ENCODE results near the gene ZNF423. TPM values are rescaled to one million over a fixed set of nuclear protein-coding genes. Genes with fewer than 3 reads are reported as not detected.

ZNF423 gene
- total RNA-seq, 2 experiments from 2014 or later, result not detected

DNA sequence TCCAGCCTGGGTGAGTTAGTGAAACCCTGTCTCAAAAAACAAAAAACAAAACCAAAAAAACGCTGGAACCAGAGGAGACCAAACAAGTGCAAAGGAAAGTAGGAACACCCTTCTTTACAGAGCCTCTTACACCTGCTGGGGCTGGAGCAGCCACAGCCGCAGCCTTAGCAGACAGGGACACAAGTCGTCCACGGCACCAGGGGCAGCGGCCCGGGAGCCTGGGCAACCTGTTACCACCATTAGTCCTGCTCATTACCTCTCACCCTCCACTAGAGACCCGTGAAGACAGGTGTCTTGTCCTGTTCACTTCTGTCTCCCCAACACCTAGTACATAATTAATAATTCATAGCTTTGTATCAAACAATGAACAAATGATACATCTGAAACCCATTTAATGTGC is 398.7 kb downstream of the ZNF423 start:
- no peak for DNase-seq
- H3K4me3 Mint-ChIP-seq, result no peak overlapping the region
- H3K36me3 Mint-ChIP-seq (ENCODE audit: low read depth), result peaks cover under 1% of the 10 kb centered on the region
- H3K4me1 Mint-ChIP-seq, result peaks cover 12% of the 10 kb centered on the region
- no peaks in the 10 kb centered on the region for H3K9me3 Mint-ChIP-seq
- ChIA-PET POLR2A (no interaction called here), CTCF (no interaction called here)
- H3K27me3 Mint-ChIP-seq, result no peaks in the 10 kb centered on the region
- H3K27ac Mint-ChIP-seq, result no peak overlapping the region

DNA sequence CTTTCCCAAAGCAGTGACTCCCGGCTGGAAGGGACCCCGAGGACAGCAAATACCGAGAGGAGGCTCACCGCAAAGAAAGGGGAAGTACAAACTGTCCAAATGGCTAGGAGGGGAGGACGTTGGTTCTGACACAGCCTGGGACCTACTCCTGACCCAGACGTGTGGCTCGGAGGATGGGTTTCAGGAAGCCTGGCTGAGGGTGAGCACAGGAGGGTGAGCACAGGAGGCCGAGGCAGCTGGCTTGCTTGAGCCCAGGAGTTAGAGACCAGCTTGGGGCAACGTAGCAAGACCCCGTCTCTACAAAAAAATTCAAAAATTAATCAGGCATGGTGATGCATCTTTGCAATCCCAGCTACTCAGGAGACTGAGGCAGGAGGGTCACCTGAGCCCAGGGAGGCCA is 399.1 kb downstream of the ZNF423 start:
- Mint-ChIP-seq H3K9me3 (no peaks in the 10 kb centered on the region), H3K4me1 (peaks cover 8% of the 10 kb centered on the region), H3K4me3 (no peak overlapping the region), H3K36me3 (ENCODE audit: low read depth) (no peaks in the 10 kb centered on the region), H3K27me3 (no peaks in the 10 kb centered on the region), H3K27ac (no peak overlapping the region)
- DNase-seq, result no peak
- POLR2A ChIA-PET, result interaction anchor here (0.5 kb wide), 1 partner anchor 501 kb away, joined by 3 read pairs; no protein-coding TSS in a partner anchor
- CTCF ChIA-PET, result no interaction called here

DNA sequence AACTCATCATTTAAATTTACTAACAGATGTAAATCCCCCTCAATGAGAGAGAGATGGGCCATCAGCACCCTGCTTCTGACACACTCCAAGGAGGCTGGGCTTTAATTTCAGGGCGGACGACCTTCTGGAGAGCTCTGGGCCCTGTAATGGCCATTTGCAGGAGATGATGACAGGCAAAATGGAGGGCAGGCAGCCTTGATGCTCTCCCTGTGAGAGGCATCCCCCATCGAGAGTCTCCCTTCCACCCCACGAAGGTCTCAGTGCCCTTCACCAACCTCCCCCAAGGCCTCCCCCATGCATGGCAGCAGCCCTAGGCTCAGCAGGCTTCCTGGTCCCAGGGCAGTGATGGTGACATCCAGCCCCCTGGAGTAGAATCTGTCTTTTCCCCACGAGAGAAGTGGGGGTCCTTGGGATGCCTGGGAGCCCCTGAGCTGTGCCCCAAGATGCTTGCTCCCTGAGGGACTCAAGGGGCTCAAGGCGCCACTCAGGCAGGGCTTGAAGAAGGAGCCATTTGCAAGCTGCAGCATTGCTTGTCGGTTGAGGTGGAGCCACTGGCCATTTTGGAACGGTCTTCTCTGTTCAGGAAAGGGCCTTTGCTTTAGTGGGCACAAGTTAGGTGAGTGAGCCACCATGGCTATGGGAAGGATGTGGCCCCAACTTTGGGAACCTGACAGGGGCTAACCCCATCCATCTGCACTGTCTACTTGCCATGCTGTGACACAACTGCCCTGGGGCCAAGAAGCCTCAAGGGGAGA is 399.7 kb downstream of the ZNF423 start:
- DNase-seq, result no peak

DNA sequence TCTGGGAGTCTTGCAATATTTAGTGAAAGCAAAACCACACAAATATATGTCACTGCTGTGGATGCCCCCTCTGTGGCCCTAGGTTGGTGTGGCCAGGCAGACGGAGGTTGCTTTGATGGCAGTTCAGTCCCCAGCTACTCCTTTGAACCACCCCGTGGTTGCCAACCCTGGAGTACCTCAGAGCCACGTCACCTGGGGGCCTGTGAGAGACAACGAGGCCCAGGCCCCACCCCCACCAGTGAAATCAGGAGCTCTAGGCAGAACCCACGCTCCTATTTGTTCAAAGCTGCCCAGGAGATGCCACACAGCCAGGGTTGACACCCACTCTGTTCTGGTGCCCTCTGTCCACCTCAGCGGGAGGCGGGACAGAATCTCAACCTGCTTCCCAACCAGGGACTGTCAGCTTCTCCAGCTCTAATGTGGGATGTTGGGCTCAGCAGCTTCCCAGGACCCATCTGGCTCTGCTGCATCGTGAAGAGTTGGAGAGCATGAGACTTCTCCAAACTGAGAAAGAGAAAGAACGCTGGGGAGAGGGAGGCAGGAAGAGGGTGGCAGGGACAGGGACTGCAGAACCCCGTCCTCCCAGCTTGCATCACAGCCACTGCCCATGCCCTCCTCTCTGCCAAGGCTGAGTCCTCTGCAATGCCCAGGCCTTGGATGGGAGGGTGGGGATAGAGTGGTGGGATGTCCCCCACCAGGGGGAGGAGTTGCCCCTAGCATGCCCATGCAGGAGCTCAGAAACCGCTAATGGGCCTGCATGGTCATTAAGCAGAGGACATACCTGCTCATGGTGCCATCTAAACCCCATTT is 400.5 kb downstream of the ZNF423 start:
- CTCF ChIA-PET, result interaction anchor here (1.4 kb wide), 1 partner anchor 9 kb away, joined by 4 read pairs; no protein-coding TSS in a partner anchor
- Mint-ChIP-seq H3K4me3 (no peak overlapping the region), H3K27ac (no peak overlapping the region), H3K36me3 (ENCODE audit: low read depth) (no peaks in the 10 kb centered on the region), H3K9me3 (no peaks in the 10 kb centered on the region), H3K27me3 (no peaks in the 10 kb centered on the region), H3K4me1 (peaks cover 2% of the 10 kb centered on the region)
- no peak for DNase-seq
- POLR2A ChIA-PET, result no interaction called here

More for the DNA sequence above, 399.7 kb downstream of the ZNF423 start:
- Mint-ChIP-seq H3K27ac (no peak overlapping the region), H3K4me3 (no peak overlapping the region), H3K9me3 (no peaks in the 10 kb centered on the region), H3K27me3 (no peaks in the 10 kb centered on the region), H3K4me1 (peaks cover 6% of the 10 kb centered on the region), H3K36me3 (ENCODE audit: low read depth) (no peaks in the 10 kb centered on the region)
- ChIA-PET CTCF (no interaction called here), POLR2A (interaction anchor here (0.5 kb wide), 1 partner anchor 502 kb away, joined by 3 read pairs; no protein-coding TSS in a partner anchor)

DNA sequence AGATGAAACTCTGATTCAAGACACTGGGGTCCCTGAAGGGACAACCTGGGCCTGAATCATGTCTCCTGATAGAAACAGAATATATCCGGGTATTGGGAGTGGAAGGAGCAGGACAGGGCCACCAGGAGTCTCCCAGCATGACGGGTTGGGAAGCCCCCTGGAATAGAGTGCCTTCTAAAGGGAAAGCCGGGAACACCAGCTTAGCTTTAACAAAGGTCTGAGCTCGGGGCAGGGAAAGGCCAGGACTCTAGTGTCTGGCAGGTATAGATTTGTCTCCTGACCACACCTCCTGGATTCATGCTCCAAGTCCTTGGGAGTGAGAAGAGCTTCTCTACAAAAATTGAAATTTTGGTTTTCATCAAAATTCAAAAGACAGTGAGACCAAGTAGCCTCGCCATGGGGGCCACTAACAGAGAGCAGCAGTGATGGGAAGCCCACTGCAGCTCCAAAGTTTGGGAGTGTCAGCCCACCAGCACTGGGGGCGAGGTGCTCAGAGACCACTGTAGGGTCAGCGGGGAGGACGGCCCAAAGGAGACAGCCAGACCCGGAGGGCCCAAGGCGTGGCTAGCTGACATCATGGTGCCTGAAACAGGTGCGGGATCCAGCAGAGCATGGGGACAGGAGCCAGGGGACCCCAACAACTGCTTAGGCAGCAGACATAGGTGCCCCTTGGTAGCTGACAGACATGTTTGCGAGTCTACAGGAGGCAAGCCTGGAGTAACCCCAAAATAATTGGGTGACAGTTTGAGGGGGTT is 401.3 kb downstream of the ZNF423 start:
- Mint-ChIP-seq H3K27ac (no peak overlapping the region), H3K4me1 (no peaks in the 10 kb centered on the region), H3K4me3 (no peak overlapping the region), H3K9me3 (no peaks in the 10 kb centered on the region), H3K27me3 (no peaks in the 10 kb centered on the region), H3K36me3 (ENCODE audit: low read depth) (no peaks in the 10 kb centered on the region)
- POLR2A ChIA-PET, result no interaction called here
- CTCF ChIA-PET, result interaction anchor here (1.4 kb wide), 1 partner anchor 9 kb away, joined by 4 read pairs; no protein-coding TSS in a partner anchor
- no peak for DNase-seq

DNA sequence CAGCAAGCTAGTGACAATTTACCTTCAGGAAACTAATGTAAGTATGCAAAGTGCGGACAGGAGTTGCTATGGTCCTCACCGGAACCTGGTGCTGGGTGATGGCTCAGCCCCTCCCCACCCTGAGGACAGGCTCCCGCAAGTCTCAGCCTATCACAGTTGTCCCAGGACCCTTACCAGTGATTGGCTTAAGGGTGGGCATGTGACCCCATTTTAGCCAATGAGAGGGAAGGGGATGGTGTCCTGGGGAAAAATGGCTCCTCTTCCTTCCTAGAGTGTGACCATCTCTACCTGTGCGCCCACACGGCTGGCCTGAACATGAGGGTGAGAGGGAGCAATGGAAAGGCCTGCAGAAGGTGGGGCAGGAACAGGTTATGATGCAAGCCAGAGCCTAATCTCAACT is 401.9 kb downstream of the ZNF423 start:
- no peak overlapping the region for H3K4me3 Mint-ChIP-seq
- H3K27ac Mint-ChIP-seq, result no peak overlapping the region
- DNase-seq, result no peak
- no peaks in the 10 kb centered on the region for H3K4me1 Mint-ChIP-seq
- CTCF ChIA-PET, result no interaction called here
- no peaks in the 10 kb centered on the region for H3K9me3 Mint-ChIP-seq
- POLR2A ChIA-PET, result no interaction called here
- H3K36me3 Mint-ChIP-seq (ENCODE audit: low read depth), result no peaks in the 10 kb centered on the region
- no peaks in the 10 kb centered on the region for H3K27me3 Mint-ChIP-seq

DNA sequence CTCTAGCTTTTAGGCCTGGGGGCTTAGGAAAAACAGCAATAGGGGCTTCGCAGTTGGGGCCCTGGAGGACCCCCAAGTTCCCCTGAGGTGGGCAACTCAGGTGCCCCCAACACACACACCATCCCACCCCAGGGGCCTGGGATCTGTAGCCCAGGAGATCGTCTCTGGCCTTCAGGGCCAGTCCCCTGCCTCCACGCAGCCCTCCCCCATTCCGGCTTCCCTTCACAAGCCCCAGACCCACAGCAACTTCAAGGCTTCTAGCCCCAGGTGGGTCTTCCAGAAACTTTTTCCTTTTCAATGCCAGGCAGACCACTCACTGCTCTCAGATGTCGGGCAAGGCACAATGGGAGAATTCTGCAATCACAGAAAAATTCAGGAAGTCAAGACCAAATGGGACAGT is 402.9 kb downstream of the ZNF423 start:
- Mint-ChIP-seq H3K27ac (no peak overlapping the region), H3K27me3 (no peaks in the 10 kb centered on the region), H3K4me1 (no peaks in the 10 kb centered on the region), H3K36me3 (ENCODE audit: low read depth) (no peaks in the 10 kb centered on the region), H3K4me3 (no peak overlapping the region), H3K9me3 (no peaks in the 10 kb centered on the region)
- POLR2A ChIA-PET, result no interaction called here
- CTCF ChIA-PET, result no interaction called here
- DNase-seq, result no peak

GRCh38 chr16:49452578-49452977 is 403.3 kb downstream of the ZNF423 start:
- DNase-seq, result no peak
- no peaks in the 10 kb centered on the region for H3K36me3 Mint-ChIP-seq (ENCODE audit: low read depth)
- ChIA-PET CTCF (no interaction called here), POLR2A (no interaction called here)
- no peaks in the 10 kb centered on the region for H3K9me3 Mint-ChIP-seq
- no peaks in the 10 kb centered on the region for H3K4me1 Mint-ChIP-seq
- no peaks in the 10 kb centered on the region for H3K27me3 Mint-ChIP-seq
- H3K27ac Mint-ChIP-seq, result no peak overlapping the region
- peak overlapping the region; percentile 3 for H3K4me3 Mint-ChIP-seq

GRCh38 chr16:49452108-49452507 is 403.8 kb downstream of the ZNF423 start:
- Mint-ChIP-seq H3K27ac (no peak overlapping the region), H3K4me1 (no peaks in the 10 kb centered on the region), H3K36me3 (ENCODE audit: low read depth) (no peaks in the 10 kb centered on the region), H3K4me3 (no peak overlapping the region), H3K9me3 (no peaks in the 10 kb centered on the region), H3K27me3 (no peaks in the 10 kb centered on the region)
- ChIA-PET POLR2A (no interaction called here), CTCF (interaction anchor here (1.0 kb wide), 1 partner anchor 405 kb away, joined by 3 read pairs; no protein-coding TSS in a partner anchor)
- no peak for DNase-seq

GRCh38 chr16:49446805-49447204 is 409.1 kb downstream of the ZNF423 start:
- H3K27ac Mint-ChIP-seq, result no peak overlapping the region
- H3K4me3 Mint-ChIP-seq, result no peak overlapping the region
- POLR2A ChIA-PET, result no interaction called here
- H3K27me3 Mint-ChIP-seq, result no peaks in the 10 kb centered on the region
- no peaks in the 10 kb centered on the region for H3K36me3 Mint-ChIP-seq (ENCODE audit: low read depth)
- no peaks in the 10 kb centered on the region for H3K9me3 Mint-ChIP-seq
- DNase-seq, result no peak
- peaks cover 12% of the 10 kb centered on the region for H3K4me1 Mint-ChIP-seq
- CTCF ChIA-PET, result interaction anchor here (1.5 kb wide), 1 partner anchor 8 kb away, joined by 4 read pairs; no protein-coding TSS in a partner anchor

- Mint-ChIP-seq H3K4me1 (peaks cover 22% of the 10 kb centered on the region), H3K27me3 (no peaks in the 10 kb centered on the region), H3K36me3 (ENCODE audit: low read depth) (no peaks in the 10 kb centered on the region), H3K27ac (no peak overlapping the region), H3K4me3 (no peak overlapping the region), H3K9me3 (no peaks in the 10 kb centered on the region)
- ChIA-PET POLR2A (no interaction called here), CTCF (no interaction called here)
- DNase-seq, result no peak
Measured at GRCh38 chr16:49443576-49443975, 412.3 kb downstream of the ZNF423 start.

GRCh38 chr16:49442805-49443204 is 413.1 kb downstream of the ZNF423 start:
- peaks cover 22% of the 10 kb centered on the region for H3K4me1 Mint-ChIP-seq
- no peaks in the 10 kb centered on the region for H3K9me3 Mint-ChIP-seq
- ChIA-PET POLR2A (no interaction called here), CTCF (no interaction called here)
- DNase-seq, result no peak
- no peaks in the 10 kb centered on the region for H3K27me3 Mint-ChIP-seq
- no peak overlapping the region for H3K4me3 Mint-ChIP-seq
- peak overlapping the region; percentile 5 for H3K27ac Mint-ChIP-seq
- H3K36me3 Mint-ChIP-seq (ENCODE audit: low read depth), result no peaks in the 10 kb centered on the region

GRCh38 chr16:49441366-49441780 is 414.5 kb downstream of the ZNF423 start:
- CTCF ChIA-PET, result no interaction called here
- POLR2A ChIA-PET, result no interaction called here
- H3K4me3 Mint-ChIP-seq, result peak overlapping the region; percentile 18
- no peaks in the 10 kb centered on the region for H3K36me3 Mint-ChIP-seq (ENCODE audit: low read depth)
- no peaks in the 10 kb centered on the region for H3K27me3 Mint-ChIP-seq
- DNase-seq, result peak; percentile 89
- no peaks in the 10 kb centered on the region for H3K9me3 Mint-ChIP-seq
- peaks cover 22% of the 10 kb centered on the region for H3K4me1 Mint-ChIP-seq
- H3K27ac Mint-ChIP-seq, result peak overlapping the region; percentile 68
